IPS-NIHi11 (cell line): Measurements from ENCODE around the gene PLEKHA5.
"Not testable (repeated sequence)": the region's sequence is repeated elsewhere in the genome, so short reads cannot be mapped to it uniquely, and the experiment has no call there.

Source experiments
- DNase-seq: peaks from one replicate; pipeline ENCODE4 v3.0.0; 2012; ENCODE audit warnings: mixed read lengths, low spot score

PLEKHA5 gene

GRCh38 chr12:19278407-19278806, 148.9 kb downstream of the PLEKHA5 start:
- DNase-seq, result no peak

- no peak for DNase-seq
Observed at GRCh38 chr12:19282133-19282699, 152.7 kb downstream of the PLEKHA5 start.

GRCh38 chr12:19284658-19285057, 155.1 kb downstream of the PLEKHA5 start:
- no peak for DNase-seq

GRCh38 chr12:19285793-19286448, 156.4 kb downstream of the PLEKHA5 start:
- no peak for DNase-seq

- DNase-seq, result no peak
Observed at GRCh38 chr12:19287302-19287701, 157.8 kb downstream of the PLEKHA5 start.

- no peak for DNase-seq
Observed at GRCh38 chr12:19288161-19288560, 158.6 kb downstream of the PLEKHA5 start.

- DNase-seq, result peak; percentile 51
Observed at GRCh38 chr12:19288603-19289244, 159.2 kb downstream of the PLEKHA5 start.

- no peak for DNase-seq
Observed at GRCh38 chr12:19298836-19299605, 169.5 kb downstream of the PLEKHA5 start.

GRCh38 chr12:19299765-19300164, 170.2 kb downstream of the PLEKHA5 start:
- peak; percentile 36 for DNase-seq

- DNase-seq, result no peak
Observed at GRCh38 chr12:19301223-19301622, 171.7 kb downstream of the PLEKHA5 start.

GRCh38 chr12:19301688-19302087, 172.2 kb downstream of the PLEKHA5 start:
- no peak for DNase-seq

GRCh38 chr12:19302100-19302640, 172.6 kb downstream of the PLEKHA5 start:
- no peak for DNase-seq

- DNase-seq, result no peak
Observed at GRCh38 chr12:19303496-19303895, 174.0 kb downstream of the PLEKHA5 start.

GRCh38 chr12:19304149-19304750, 174.7 kb downstream of the PLEKHA5 start:
- DNase-seq, result no peak

GRCh38 chr12:19305621-19306020, 176.1 kb downstream of the PLEKHA5 start:
- DNase-seq, result not testable (repeated sequence)

GRCh38 chr12:19306366-19306765, 176.8 kb downstream of the PLEKHA5 start:
- no peak for DNase-seq

- DNase-seq, result no peak
Observed at GRCh38 chr12:19307451-19307850, 177.9 kb downstream of the PLEKHA5 start.

GRCh38 chr12:19311165-19311564, 181.6 kb downstream of the PLEKHA5 start:
- DNase-seq, result no peak

- no peak for DNase-seq
Observed at GRCh38 chr12:19312637-19313036, 183.1 kb downstream of the PLEKHA5 start.

- DNase-seq, result no peak
Observed at GRCh38 chr12:19316425-19316824, 186.9 kb downstream of the PLEKHA5 start.

- DNase-seq, result no peak
Observed at GRCh38 chr12:19322376-19322775, 192.8 kb downstream of the PLEKHA5 start.

- DNase-seq, result no peak
Observed at GRCh38 chr12:19323805-19324204, 194.3 kb downstream of the PLEKHA5 start.
